NCI-H2227 (cell line): ENCODE measurements around the gene SLC12A5.
"Not testable (repeated sequence)": the region's sequence is repeated elsewhere in the genome, so short reads cannot be mapped to it uniquely, and the experiment has no call there.

ENCODE experiments used
- DNase-seq: peaks from one replicate; lab custom pipeline; 2025; ENCODE audit not compliant: unreplicated experiment; lab: John Stamatoyannopoulos, UW

SLC12A5 gene

DNA sequence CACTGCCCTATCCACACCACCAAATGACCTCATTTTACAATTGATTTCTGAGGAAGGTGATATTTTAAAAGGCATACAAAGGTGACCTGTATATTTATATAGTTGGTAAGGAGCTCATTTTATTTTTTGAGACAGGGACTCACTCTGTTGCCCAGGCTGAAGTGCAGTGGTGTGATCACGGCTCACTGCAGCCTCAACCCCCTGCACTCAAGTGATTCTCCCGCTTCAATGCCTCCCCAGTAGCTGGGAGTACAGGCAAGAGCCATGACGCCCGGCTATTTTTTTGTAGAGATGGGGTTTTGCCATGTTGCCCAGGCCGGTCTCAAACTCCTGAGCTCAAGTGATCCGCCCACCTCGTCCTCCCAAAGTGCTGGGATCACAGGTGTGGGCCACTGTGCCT is 47.8 kb downstream of the SLC12A5 start:
- no peak for DNase-seq

GRCh38 chr20:46077642-46078305 is 48.8 kb downstream of the SLC12A5 start:
- no peak for DNase-seq

DNA sequence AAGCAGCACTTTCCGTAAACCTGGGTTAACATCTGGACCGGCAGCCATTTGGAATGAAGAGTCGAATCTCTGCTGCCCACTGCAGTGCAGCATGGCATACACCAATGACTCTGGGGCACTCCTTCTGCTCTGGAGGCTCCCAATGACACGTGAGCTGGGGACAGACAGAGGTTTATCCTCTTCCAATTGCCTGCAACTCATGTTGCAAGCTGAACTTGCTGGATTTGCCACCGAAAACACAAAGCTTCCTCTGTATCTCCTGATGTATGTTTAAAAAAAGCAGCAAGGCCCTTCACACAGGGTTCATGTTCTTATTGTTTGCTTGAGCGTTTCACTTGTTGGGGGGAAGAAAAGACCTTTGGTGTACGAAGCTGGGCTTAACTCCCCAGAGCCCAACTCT is 49.9 kb downstream of the SLC12A5 start:
- DNase-seq = no peak

DNA sequence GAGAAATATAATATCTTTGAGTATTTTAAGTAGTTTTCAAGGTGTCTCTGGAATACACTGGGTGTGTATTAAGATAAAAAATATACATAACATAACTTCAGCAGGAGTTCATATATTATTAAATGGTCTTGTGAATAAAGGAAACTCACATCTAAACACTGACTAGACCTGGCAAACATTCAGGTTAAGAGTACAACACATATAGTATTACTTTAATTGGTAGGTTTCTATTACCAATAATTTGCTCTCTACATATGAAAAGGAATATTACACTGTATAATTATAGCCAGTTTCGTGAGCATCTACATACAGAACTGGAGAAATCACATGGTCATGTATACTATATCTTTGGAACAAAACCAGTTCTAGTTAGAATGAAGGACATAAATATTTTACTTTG is 52.1 kb downstream of the SLC12A5 start:
- DNase-seq = no peak

GRCh38 chr20:46083101-46083500 is 54.1 kb downstream of the SLC12A5 start:
- DNase-seq = no peak

DNA sequence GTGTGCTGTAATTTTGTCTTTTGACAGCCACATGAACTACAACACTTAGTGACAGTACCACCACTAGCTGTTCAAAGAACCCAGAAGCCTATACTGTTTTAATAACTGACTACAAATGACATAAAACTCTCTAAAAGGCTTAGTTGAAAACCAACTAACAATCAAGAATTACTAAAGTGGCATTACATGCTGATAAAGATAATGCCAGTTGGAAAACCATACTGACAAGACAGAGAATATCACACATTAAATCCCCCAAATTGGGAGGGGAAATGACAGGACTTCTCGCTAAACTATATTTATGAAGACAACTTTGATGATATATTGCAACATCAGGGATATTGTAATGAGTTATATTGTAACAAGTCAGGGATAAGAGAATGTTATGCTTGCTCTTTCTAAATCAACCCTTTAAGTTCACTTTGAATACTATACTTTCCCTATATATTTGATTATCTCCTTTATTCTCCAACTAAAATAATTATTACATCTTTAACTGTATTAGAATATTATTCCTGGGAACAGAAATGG is 54.6 kb downstream of the SLC12A5 start:
- no peak for DNase-seq

DNA sequence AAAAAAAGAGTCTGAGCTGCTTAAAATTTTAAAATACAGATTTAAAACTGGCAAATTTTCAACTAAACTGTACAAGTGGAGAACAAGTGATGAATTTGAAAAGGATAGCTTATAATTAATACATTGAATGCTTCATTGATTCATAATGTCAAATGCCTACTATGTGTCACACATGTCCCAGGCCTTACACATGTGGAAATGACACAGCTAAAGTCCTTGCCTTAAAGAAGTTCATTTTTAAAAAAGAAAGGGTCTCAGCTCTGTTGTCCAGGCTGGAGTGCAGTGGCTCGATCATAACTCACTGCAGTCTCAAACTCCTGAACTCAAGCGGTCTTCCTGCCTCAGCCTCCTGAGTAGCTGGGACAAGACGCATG is 55.8 kb downstream of the SLC12A5 start:
- DNase-seq = no peak

GRCh38 chr20:46085179-46085851 is 56.3 kb downstream of the SLC12A5 start:
- peak; percentile 42 for DNase-seq

DNA sequence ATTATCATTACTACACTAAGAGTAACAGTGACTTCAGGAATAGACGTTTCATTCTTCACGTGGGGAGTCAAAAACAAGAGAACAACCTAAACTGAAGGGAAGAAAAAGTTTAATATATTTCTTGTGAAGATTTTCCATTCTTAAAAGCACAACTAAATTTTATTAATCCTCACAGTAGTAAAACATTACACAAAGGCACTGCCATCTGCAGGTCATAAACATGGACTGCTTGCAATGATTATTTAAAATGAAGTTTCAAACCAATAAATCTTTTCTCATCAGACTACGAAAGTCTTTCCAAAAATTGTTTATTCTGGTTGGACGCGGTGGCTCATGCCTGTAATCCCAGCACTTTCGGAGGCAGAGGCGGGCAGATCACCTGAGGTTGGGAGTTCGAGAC is 58.1 kb downstream of the SLC12A5 start:
- no peak for DNase-seq

DNA sequence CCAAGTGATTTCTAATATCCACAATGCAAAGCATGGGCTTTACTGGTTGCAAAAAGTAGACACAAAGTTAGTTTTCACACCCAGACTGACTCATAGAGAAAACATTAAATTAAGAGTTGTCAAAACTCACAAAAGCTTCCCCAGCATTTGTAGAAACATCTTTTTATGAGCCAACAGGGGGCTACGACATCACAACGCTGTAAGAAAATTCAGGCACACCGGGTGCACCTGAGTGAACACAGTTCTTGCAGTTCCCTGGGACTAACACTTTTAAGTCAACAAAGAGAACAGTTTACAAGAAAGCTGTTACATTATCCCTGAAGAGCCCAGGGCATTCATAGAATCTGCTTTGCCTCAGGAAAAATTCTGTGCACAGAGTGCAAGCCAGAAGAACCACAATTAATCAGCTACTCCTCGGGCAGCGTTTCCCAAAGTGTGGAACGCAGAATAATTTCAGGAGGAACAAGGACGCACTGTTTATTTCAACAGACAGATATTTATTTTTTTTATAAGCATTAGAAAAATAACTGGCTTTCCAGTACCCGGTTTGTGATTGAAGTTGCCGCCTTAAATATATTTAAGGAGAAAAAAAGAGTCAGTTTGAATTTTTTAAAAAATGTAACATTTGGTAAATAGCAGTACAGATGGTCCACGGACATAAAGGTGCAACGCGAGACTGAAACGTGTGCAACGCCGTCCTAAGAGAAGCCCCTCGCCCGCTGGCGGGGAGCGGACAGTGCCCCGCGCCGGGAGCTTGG is 59.6 kb downstream of the SLC12A5 start:
- DNase-seq = no peak

- DNase-seq = no peak
Measured at GRCh38 chr20:46089167-46089416, 60.1 kb downstream of the SLC12A5 start.

GRCh38 chr20:46089417-46090388 is 60.7 kb downstream of the SLC12A5 start, which contains the start of gene NCOA5:
TSS of gene NCOA5 (minus strand) at chr20:46089962. CDS start at chr20:46079424, 10,538 bp downstream.
- DNase-seq = peak; percentile 99

DNA sequence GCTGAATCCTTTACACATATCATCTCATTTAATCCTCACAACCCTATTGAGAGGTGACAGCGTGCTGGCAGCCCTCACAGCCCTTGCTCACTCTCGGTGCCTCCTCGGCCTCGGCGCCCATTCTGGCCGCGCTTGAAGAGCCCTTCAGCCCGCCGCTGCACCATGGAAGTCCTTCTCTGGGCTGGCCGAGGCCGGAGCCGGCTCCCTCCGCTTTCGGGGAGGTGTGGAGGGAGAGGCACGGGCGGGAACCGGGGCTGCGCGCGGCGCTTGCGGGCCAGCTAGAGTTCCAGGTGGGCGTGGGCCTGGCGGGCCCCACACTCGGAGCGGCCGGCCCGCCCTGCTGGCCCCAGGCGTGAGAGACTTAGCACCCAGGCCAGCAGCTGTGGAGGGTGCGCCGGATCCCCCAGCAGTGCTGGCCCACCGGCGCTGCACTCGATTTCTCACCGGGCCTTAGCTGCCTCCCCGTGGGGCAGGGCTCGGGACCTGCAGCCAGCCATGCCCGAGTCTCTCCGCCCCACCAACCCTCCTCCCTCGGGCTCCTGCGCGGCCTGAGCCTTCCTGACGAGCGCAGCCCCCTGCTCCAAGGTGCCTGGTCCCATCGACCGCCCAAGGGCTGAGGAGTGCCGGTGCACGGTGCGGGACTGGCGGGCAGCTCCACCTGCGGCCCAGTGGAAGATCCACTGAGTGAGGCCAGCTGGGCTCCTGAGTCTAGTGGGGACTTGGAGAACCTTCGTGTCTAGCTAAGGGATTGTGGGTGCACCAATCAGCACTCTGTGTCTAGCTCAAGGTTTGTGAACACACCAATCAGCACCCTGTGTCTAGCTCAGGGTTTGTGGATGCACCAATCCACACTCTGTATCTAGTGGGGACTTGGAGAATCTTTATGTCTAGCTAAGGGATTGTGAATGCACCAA is 62.9 kb downstream of the SLC12A5 start:
- not testable (repeated sequence) for DNase-seq

DNA sequence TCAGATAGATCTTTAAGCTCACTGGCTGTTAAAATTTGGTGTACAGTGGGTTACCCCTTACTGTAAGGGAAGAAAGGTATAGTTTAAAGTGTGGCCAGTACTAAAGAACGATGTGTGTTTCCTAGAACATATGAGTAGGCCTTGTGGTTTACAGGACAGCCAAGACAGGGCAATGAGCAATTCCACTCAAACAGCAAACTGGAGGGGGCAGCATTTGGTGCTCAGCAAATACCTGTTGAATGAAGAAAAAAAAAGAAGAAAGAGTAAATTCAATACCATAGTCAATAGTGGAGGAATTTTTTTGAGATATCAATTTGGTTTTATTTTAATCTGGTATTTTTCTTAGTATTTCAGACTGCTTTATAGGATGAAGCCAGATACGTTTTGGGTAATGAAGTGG is 64.5 kb downstream of the SLC12A5 start:
- no peak for DNase-seq

- DNase-seq = no peak
Measured at GRCh38 chr20:46099491-46100287, 70.7 kb downstream of the SLC12A5 start.

DNA sequence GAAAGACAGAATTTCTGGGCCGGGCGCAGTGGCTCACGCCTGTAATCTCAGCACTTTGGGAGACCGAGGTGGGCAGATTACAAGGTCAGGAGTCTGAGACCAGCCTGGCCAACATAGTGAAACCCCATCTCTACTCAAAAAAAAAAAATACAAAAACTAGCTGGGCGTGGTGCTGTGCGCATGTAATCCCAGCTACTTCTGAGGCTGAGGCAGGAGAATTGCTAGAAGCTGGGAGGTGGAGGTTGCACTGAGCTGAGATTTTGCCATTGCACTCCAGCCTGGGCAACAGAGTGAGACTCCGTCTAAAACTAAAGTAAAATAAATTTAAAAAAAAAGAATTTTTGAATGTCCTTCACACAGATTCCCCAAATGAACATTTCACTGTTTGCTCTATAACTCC is 71.4 kb downstream of the SLC12A5 start:
- DNase-seq = not testable (repeated sequence)

DNA sequence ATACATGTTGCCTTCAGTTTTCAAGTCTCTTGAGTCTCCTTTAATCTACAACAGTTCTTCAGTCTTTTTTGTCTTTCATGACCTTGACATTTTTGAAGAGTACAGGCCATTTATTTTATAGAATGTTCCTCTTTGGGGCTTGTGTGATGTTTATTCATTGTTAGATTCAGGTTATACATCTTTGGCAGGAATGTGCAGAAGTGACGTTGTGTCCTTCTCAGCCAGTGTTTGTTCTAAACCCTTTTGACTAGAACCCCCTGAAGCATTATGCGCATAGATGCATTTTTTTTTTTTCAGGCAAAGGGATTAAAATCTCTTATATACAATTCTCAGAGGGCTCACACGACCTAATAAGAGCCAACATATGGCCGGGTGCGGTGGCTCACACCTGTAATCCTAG is 72.0 kb downstream of the SLC12A5 start:
- no peak for DNase-seq

DNA sequence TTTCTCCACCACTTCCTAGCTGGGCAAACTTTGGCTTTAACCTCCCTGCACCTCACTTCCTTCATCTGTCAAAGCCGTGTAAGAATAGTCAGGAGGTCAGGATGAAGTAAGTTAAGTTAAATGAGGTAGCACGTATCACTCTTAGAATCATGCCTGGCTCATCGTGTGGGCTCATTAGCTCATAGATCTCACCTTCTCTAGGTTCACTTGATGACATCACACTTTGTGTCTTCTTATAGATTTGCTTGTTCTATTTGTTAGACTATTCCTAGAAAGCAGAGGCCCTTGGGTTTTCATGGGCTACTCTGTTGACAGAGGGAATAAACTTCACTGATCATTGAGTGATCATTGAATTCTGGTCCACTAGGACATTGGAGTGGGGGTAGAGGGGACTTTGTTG is 72.9 kb downstream of the SLC12A5 start:
- no peak for DNase-seq

DNA sequence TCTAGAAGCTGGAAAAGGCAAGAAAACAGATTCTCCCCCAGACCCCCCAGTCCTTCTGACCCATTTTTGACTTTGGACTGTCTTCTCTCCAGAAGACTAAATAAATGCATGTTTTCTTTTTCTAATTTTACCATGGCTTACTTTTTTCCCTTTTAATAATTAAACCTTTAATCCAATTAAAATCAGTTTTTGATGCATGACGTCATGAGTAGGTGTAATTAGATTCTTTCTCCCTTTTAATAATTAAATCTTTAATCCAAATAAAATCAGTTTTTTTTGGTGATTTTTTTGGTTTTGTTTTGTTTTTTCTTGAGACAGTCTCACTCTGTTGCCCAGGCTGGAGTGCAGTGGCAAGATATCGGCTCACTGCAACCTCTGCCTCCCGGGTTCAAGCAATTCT is 73.9 kb downstream of the SLC12A5 start:
- no peak for DNase-seq
